Fibroblast of the conjunctiva (primary cell): ENCODE measurements around the gene INTS11.

Experiments
- DNase-seq: peaks from one replicate; pipeline ENCODE4 v3.0.0-alpha.2; 2010; ENCODE audit warnings: low read depth

INTS11 gene

GRCh38 chr1:1343811-1344421 is 19.5 kb upstream of the INTS11 start:
- DNase-seq = no peak

- no peak for DNase-seq
These were observed 18.2 kb upstream of the INTS11 start for GRCh38 chr1:1342584-1343115.

- DNase-seq = no peak
These were observed 17.7 kb upstream of the INTS11 start for GRCh38 chr1:1342061-1342562.

- no peak for DNase-seq
These were observed 17.1 kb upstream of the INTS11 start for GRCh38 chr1:1341549-1342021.

- DNase-seq = no peak
These were observed 16.5 kb upstream of the INTS11 start for GRCh38 chr1:1340791-1341548.

- DNase-seq = no peak
These were observed 15.7 kb upstream of the INTS11 start for GRCh38 chr1:1340185-1340584.

GRCh38 chr1:1338278-1338677 is 13.8 kb upstream of the INTS11 start:
- no peak for DNase-seq

GRCh38 chr1:1337793-1338147 is 13.3 kb upstream of the INTS11 start:
- no peak for DNase-seq

- DNase-seq = no peak
These were observed 12.7 kb upstream of the INTS11 start for GRCh38 chr1:1336931-1337792.

GRCh38 chr1:1336446-1336845 is 12.0 kb upstream of the INTS11 start:
- no peak for DNase-seq

GRCh38 chr1:1335792-1336248 is 11.4 kb upstream of the INTS11 start:
- DNase-seq = no peak

GRCh38 chr1:1335283-1335682 is 10.8 kb upstream of the INTS11 start:
- DNase-seq = no peak

- no peak for DNase-seq
These were observed 10.4 kb upstream of the INTS11 start for GRCh38 chr1:1334835-1335234.

GRCh38 chr1:1333551-1334241 is 9.2 kb upstream of the INTS11 start:
- DNase-seq = no peak

GRCh38 chr1:1332774-1333480 is 8.5 kb upstream of the INTS11 start:
- DNase-seq = no peak

GRCh38 chr1:1332031-1332755 is 7.7 kb upstream of the INTS11 start:
- no peak for DNase-seq

- no peak for DNase-seq
These were observed 6.9 kb upstream of the INTS11 start, which contains the start of gene TAS1R3 for GRCh38 chr1:1331068-1331965. TSS of gene TAS1R3 (plus strand) at chr1:1331280. CDS start at chr1:1331346, 66 bp downstream.

- DNase-seq = no peak
These were observed 6.1 kb upstream of the INTS11 start for GRCh38 chr1:1330366-1331067.
